GM19455 (cell line): ENCODE results near the gene GPATCH8.
"Not testable (repeated sequence)": the region's sequence is repeated elsewhere in the genome, so short reads cannot be mapped to it uniquely, and the experiment has no call there.

Experiments
- ATAC-seq: cut with Tn5 transposase; IDR thresholded peaks from one replicate; pipeline ENCODE4 v1.9.1; 2021; ENCODE audit not compliant: unreplicated experiment

The GPATCH8 gene

DNA sequence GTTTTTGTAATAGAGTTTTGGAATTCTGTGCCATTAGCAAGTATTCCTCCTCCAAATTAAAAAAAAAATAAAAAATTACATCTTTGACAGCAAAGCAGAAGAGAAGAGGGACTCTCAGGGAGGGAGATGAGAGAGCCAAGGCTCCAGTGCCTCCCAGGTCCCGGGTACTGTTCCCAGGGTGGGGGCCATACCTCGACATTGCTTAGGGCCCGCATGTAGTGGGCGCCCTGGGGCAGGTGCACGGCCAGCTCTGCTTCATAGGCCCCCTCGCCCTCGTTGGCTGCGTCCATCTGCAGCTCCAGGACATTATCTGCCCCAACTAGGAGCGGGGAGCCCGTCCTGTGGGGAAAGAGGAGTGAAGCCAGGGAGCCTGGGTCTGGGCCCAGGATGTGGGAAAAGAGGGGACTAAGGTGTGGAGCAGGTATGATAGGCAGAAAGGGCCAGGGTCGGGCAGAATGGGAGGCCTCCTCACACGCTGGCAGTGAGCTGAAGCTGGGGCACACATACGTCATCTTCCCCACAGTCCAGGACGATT lies 125.0 kb downstream of the GPATCH8 start:
- ATAC-seq, result no peak

DNA sequence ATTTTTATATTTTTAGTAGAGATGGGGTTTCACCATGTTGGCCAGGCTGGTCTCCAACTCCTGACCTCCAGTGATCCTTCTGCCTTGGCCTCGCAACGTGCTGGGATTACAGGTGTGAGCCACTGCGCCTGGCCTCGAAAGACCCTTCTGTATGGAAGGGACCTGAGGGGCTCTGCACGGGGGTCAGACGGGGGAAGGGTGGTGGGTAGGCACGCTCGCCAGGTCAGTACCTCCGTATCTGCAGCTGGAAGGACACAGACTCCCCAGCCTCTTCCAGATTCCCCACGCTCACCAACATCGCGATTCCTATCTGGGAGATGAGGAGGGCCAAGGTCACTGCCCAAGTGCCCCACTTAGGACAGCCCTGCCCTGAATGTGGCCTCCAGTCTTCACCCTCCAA lies 126.4 kb downstream of the GPATCH8 start:
- ATAC-seq, result no peak

DNA sequence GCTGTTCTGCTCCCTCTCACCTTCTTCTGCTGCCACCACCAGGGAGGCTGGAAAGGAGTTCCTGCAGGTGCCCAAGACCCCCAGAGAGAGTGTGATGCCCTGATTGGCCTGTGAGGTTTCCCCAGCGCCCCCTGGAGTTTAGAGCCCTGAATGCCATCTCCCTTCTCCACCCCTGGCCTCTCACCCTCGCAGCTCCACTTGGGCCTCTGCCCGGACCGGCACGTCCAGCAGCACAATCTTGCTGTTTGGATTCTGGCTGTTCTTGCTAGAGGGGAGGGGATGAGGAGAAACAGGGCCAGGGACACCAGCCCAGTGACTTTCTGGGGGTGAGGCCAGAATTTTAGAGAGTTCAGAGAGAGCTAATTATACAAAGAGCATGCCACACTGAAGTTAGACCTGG lies 127.1 kb downstream of the GPATCH8 start:
- ATAC-seq, result no peak

DNA sequence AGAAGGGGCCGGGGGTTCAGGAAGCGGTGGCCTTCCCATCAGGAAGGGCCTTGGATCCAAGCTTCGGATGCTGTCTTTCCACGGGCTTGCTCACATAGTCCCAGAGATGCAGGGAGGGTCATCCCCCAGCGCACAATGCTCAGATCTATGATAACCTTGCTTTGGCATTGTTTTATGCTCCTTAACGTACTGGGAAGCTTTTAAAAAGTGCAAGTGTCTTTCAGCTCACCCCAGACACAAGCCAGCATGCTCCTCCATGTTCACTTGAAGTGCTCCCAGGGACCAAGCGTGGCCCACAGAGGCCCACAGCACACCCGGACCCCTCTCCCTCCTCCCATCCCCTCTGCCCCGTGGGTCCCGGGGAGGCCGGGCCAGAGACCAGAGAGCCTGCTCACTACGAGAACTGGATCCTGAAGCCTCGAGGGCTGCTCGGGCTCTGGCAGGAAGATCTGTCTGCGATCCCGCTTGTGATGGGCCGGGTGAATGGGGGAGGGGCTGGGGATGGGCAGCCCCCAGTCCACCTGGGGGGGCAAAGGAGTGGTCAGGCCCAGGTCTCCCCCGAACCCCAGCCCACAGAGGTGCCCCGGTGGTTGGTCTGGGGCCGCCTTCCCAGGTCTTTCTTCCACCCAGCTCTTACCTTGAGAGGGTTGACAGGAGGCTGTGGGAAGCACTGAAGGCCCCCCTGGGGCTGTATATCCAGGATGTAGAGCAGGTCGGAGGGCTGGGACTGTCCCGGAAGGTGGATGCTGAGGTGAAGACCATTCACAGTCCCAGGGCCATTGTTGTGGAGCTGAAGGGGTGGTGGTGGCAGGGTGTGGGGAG lies 127.8 kb downstream of the GPATCH8 start:
- ATAC-seq, result no peak

DNA sequence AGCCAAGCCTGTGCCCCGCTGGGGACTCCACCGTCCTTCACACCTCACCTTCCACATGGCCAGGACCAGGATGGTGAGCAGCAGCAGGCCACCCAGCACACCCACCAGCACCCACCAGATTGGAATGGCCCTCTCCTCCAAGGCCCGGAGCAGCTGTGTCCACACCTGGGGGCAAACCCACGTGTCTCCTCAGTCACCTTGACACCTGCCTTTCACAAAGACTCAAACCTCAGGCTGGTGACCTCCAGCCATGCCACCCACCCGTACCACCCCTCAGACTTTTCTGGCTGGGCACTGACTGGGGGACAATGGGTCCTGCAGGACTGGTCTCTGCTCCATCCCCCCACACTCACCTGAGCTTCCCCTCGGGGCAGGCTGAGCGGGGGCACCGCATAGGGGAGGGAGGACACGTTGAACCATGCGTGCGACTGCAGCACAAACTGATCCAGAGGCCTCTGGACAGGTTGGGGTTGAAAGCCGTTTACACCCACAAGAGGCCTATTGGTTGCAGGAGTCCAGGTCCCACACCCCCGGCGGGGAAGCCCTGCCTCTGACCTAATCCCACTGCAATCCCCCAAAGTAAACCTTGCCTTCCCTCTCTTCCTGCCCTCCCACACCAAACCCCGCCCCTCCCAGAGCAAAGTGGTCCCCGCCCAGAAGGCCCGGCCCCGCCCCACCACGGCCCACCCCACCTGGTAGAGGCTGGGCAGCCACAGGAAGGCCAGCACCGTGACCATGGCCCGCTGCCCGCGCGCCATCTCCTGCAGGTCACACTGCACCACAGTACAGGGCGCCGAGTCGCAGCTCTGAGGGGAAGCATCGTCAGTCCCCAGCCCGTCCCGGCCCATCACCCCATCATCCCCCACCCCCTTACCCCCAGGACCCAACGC lies 128.7 kb downstream of the GPATCH8 start:
- ATAC-seq, result no peak

DNA sequence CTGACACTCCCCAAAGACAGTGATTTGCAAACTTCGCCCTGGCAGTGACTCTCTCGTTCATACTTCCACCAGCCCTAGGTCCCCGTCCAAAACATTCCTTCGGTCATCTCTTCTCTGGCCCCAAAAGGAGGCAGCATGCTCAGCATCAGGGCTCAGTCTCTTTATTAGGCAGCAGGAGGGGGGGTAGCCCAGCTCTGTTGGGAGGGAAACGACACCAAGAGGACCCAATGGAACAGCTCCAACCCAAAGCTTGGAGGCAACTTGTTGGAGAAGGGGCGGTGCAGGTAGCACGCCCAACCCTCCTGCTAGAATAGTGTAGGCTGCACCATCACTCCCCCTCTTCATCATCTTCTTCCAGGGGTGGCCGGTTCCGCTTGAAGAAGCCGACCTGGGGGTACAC lies 131.2 kb downstream of the GPATCH8 start:
- ATAC-seq, result no peak

DNA sequence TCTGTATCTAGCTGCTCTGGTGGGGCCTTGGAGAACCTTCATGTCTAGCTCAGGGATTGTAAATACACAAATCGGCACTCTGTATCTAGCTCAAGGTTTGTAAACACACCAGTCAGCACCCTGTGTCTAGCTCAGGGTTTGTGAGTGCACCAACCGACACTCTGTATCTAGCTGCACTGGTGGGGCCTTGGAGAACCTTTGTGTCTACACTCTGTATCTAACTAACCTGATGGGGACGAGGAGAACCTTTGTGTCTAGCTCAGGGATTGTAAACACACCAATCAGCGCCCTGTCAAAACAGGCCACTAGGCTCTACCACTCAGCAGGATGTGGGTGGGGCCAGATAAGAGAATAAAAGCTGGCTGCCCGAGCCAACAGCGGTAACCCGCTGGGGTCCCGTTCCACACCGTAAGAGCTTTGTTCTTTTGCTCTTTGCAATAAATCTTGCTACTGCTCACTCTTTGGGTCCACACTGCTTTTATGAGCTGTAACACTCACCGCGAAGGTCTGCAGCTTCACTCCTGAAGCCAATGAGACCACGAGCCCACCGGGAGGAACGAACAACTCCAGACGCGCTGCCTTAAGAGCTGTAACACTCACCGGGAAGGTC lies 133.7 kb downstream of the GPATCH8 start:
- not testable (repeated sequence) for ATAC-seq

DNA sequence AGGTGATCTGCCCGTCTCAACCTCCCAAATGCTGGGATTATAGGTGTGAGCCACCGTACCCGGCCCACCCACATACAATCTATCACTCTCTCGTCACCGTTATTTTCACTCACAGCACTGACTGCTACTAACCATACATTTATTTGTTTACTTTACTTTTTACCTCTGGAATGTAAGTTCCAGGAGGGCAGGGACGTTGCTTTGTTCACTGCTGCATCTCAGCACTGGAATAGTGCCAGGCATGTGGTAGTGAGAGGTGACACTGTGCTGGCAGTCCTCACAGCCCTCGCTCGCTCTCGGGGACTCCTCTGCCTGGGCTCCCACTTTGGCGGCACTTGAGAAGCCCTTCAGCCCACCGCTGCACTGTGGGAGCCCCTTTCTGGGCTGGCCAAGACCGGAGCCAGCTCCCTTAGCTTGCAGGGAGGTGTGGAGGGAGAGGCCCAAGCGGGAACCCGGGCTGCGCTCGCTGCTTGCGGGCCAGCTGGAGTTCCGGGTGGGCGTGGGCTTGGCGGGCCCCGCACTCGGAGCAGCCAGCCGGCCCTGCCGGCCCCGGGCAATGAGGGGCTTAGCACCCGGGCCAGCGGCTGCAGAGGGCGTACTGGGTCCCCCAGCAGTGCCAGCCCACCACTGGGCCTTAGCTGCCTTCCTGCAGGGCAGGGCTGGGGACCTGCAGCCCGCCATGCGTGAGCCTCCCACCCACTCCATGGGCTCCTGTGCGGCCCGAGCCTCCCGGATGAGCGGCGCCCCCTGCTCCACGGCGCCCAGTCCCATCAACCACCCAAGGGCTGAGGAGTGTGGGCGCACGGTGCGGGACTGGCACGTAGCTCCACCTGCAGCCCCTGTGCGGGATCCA lies 134.6 kb downstream of the GPATCH8 start:
- not testable (repeated sequence) for ATAC-seq

DNA sequence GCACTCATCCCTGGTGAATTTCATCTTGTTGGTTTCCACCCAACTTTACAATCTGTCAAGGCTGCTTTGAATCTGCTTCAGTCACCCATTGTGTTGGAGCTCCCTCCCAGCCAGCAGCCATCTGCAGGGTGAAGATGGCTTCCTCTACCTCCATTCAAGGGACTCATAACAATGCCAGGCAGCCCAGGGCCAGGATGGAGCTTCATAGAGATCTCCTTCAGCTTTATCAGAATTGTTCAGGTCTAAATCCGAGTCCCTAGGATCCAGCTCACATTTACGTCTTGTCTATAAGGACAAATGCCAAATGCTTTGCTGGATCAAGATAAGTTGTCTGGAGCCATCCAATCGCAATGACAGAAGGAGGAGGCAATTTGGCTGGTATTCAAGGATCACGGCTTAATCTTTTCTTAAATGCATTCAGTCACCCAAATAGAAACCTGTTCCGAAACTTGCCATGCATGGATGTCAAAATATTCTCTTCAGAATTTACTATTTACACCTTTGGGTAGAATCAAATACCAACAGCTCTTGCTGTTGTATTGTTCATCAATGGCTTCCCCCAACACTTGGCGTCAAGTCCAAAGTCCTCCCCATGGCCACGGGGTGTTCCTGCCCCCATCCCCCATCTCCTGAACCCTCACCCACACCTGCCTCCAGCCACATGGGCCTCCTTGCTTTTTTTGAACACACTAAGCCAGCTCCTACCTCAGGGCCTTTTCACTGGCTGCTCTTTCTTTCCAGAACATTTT lies 135.8 kb downstream of the GPATCH8 start:
- no peak for ATAC-seq

DNA sequence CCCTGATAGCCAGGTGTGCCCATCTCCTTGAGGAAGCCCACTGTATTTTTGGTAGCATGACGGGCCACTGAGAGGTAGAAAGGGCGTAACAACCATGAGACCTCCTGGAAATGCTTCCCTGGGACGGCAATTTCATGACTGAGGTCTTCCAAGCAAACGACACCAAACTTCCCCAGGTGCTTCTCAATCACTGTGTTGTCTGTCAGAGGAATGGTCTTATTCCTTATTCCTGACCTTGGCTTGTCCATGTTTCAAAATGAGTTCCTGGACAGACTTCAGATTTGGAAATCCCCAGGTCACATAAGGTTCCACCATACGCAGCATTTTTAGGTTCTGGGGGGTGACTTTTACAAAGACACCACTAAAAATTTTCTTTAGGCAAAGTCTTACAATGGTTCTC lies 138.2 kb downstream of the GPATCH8 start:
- ATAC-seq, result not testable (repeated sequence)

DNA sequence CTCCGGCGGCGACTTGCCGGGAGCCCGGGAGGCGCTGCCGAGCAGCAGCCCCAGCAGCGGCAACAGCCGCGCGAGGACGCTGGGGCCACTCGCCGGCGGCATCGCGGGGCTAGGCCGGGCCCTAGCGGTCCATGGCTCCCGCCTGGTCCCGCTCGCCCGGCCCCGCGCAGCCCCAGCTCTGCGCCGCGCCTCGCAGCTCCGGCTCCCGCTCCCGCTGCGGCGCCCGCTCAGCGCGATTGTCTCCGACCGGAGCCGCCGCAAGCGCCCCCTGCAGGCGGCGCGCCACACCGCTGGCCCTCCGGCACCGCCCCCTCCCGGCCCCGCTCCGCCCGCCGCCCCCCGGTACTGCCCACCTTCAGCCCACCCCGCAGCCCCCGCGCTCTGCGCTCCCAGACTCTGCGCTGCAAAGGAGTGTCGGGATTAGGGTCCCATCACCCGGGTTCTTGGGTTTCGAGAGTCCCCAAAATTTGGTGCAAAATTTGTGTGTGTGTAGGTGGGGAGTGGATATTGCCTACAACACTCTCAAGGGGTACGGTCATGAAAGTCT lies 139.5 kb downstream of the GPATCH8 start, which contains the start of gene FAM171A2:
TSS of gene FAM171A2 (minus strand) at position 241 of the 547 bp plus-strand sequence. CDS start at position 102, 139 bp downstream.
- ATAC-seq, result no peak

DNA sequence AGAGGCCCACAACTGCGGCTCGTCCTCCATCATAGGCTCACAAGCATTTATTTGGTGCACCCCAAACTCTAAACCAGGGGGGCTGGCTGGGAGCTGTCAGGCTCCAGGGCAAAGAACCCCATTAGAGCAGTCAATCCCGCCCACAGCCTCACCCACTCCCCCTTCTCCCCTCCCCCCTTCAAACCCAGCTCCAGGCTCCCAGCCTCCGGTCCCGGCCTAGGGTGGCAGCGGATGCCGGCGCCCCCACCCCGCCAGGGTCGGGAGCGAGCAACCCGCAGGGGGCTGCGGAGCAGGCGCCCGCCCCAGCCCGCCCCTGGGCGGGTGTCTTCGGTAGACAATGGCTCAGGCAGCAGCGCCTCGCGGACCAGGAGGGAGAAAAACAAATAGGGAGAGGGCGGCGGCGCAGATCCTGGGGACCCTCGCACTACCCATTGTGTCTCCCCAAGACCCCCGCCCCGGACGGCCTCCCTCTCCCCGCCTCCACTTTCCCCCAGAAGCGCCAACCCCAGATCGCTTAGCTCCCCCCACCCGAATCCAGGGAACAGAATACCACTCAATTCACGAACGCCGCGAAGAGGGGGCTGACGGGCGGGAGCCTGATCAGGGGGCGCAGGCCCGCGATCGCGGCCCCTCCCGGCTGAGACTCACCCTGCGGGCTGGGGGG lies 140.1 kb downstream of the GPATCH8 start:
- ATAC-seq, result no peak

DNA sequence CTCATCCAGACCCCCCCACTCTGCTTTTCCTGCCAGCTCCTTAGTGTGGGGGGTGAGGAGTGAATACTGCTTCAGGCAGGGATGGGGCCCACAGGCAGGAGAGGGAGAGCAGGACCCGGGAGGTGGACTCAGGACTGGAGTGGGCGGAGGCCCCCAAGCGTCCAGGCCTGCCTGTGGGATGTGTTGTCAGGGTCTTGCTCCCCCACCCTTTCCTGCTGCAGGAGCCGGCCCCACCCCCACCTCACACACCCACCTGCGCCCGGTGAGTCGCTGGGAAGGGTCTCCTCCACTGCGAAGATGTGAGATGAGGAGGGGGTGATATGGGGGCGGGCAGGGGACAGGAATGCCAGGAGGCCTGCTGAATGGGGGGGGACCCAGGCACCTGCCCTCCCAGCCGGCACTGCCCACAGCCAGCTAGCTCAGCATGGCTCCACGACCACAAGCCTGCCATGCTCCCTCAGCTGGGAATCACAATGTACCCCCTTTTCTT lies 140.7 kb downstream of the GPATCH8 start:
- no peak for ATAC-seq

DNA sequence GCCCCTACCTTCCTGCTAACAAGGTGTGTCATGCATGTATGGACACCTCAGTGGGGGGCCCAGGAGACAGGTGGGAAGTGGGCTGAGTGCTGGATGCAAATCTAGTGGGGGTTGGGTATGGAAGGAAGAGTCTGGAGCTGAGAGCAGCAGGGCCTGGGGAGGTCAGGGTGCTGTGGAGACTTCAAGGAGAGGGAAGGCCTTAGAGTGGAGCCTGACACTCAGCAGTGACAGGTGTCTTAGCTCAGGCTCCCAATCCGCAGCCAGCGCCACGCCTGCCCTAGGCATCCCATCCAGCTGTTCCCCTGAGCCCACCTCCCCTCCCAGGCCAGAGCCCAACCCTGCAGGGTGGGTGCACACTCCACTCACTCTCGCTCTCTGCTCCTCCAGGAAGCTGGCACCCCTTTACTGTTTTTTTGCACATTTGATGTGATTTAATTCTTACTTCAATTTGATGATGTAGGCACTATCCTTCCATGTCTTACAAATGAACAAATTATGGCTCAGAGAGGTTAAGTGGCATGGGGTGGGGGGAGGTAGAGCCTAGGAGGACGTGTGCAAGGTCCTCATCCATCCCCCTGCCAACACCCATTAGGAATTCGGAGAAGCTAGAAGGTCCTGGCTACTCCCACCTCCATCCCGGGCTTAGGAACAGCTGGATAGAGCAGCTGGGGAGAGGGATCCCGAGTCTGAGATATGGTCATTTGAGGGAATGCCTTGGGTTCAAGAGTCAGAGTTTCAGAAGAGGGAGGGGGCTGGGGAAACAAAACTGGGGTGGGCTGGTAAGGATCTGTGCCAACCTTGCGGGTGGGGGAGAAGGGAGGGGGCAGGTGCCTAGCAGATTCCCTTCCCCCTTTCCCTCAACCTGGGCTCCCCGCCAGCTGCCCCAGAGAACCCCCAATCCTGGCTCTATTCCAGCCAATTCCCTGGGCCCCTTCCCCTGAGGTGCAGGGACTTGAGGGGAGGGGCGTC lies 141.6 kb downstream of the GPATCH8 start:
- ATAC-seq, result no peak

DNA sequence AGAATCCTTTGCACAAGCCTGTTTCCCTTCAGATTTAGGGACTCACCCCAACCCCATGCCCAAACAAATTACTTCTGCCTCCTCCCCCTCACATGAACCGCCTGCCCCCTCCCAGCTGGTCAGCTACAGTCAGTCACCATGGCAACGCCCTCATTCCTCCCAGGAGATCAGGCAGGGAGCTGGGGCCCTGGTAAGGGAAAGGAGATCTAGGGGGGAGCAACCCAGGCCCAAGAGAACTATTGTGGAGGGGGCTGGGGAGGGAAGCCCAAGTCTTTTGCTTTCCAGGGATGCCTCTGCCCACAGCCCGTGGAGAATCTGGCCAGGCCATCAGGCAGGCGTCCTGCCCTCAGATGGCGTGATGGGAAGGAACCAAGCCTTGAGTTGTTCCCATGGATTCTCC lies 142.4 kb downstream of the GPATCH8 start:
- ATAC-seq, result no peak

DNA sequence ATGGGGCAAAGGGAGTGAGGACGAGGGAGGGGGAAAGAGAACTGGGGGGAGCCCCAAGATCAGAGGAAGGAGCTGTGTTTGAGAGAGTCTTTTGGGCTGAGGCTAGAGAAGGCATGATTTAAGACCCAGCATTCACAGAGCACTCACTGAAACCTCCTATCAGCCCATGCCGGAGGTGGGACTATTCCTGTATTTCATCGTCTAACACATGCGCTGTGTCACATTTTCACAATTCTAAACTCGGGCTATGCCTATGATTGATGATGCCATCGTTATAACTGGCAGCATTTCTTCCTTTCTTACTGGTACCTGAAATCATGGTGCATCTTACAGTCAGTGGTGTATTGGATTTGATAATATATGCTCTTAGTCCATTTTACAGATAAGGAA lies 143.1 kb downstream of the GPATCH8 start:
- ATAC-seq, result no peak

DNA sequence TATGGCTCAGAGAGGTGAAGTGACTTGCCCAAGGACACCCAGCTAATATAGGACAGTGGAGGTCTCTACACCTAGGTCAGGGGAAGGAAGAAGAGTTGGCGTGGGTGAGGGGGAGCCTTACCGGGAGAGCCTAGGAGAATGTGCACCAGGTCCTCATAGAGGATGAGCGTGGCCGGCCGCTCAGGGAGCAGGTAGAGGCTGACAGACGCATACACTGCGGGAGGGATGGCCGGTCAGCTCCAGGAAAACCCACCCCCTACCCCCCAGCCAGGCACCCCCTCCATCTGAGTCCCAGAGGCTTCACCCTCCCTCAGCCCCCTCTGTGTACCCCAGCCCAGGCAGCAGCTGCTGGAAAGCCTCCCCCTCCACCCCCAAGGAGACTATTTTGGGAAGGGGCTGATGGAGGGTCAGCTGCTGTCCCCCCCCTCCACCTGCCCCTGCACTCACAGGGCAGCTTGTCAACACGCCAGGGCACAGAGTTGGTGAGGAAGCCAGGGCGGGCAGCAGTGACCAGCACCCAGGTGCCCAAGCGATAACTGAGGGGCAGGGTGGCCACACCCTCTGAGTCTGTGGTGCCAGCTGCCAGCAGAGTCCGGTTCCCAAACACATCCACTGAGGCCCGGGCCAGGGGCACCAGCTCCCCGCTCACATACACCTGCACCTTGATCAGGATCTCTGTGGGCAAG lies 143.6 kb downstream of the GPATCH8 start:
- ATAC-seq, result no peak
